ENCODE measurements around the gene ANXA6.

ANXA6 gene

GRCh38 chr5:151153766-151154272 is 3.8 kb downstream of the ANXA6 start:
- H3K36me3 Mint-ChIP-seq (ENCODE audit: low read depth), result peaks cover 60% of the 10 kb centered on the region
- peaks cover 76% of the 10 kb centered on the region for H3K4me1 Mint-ChIP-seq (ENCODE audit: low read depth)
- peak overlapping the region; percentile 90 for H3K27ac Mint-ChIP-seq
- no peaks in the 10 kb centered on the region for H3K27me3 Mint-ChIP-seq (ENCODE audit: low read depth)
- peak; percentile 65 for DNase-seq (ENCODE audit: low spot score)
- no peaks in the 10 kb centered on the region for H3K9me3 Mint-ChIP-seq
- peak overlapping the region; percentile 99 for H3K4me3 Mint-ChIP-seq

DNA sequence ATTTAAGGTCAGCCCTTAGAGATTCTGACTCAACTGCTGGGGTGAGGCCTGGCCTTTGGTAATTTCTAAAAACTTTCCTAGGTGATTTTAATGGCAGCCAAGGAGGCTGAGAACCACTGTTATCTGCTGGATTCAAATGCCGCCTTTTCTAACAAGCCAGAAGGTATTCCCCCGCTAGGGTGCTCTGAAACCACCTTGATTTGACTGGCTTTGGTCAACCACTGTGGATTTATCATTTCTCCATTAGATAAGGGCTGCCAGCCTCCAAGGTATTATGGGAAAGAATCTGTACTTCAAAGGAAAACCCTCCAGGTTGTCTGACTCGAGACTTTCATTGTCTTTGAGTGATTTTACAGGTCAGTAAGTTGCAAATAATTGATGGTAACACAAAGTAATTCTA is 4.3 kb downstream of the ANXA6 start:
- Mint-ChIP-seq H3K4me3 (peak overlapping the region; percentile 99), H3K4me1 (ENCODE audit: low read depth) (peaks cover 76% of the 10 kb centered on the region), H3K27me3 (ENCODE audit: low read depth) (no peaks in the 10 kb centered on the region), H3K9me3 (no peaks in the 10 kb centered on the region), H3K36me3 (ENCODE audit: low read depth) (peaks cover 64% of the 10 kb centered on the region), H3K27ac (peak overlapping the region; percentile 90)
- DNase-seq (ENCODE audit: low spot score), result peak; percentile 64

DNA sequence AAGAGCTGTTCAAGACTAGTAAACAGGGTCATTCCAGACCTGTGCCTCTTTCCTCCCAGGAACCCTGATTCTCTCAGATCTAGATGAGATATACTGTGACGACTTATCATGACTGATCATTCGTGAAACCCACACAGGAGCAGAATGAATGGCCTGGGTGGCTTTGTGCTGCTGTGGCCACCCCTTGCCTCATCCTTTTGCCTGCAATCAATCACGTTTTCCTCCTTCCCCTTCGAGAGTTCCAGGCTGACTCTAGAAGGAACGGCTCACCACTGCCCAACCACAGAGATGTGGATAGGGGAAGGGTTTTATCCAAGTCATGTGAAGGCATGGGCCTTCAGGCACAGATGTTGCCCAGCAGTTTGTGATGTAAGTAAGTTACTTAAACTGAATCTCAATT is 5.8 kb downstream of the ANXA6 start:
- Mint-ChIP-seq H3K9me3 (no peaks in the 10 kb centered on the region), H3K27ac (peak overlapping the region; percentile 93), H3K27me3 (ENCODE audit: low read depth) (no peaks in the 10 kb centered on the region), H3K36me3 (ENCODE audit: low read depth) (peaks cover 76% of the 10 kb centered on the region), H3K4me3 (peak overlapping the region; percentile 85), H3K4me1 (ENCODE audit: low read depth) (peaks cover 80% of the 10 kb centered on the region)
- DNase-seq (ENCODE audit: low spot score), result peak; percentile 81

GRCh38 chr5:151151263-151151660 is 6.3 kb downstream of the ANXA6 start:
- H3K4me1 Mint-ChIP-seq (ENCODE audit: low read depth), result peaks cover 79% of the 10 kb centered on the region
- H3K27me3 Mint-ChIP-seq (ENCODE audit: low read depth), result no peaks in the 10 kb centered on the region
- peak overlapping the region; percentile 85 for H3K4me3 Mint-ChIP-seq
- H3K36me3 Mint-ChIP-seq (ENCODE audit: low read depth), result peaks cover 75% of the 10 kb centered on the region
- no peaks in the 10 kb centered on the region for H3K9me3 Mint-ChIP-seq
- no peak for DNase-seq (ENCODE audit: low spot score)
- H3K27ac Mint-ChIP-seq, result peak overlapping the region; percentile 93

GRCh38 chr5:151150471-151151262 is 6.9 kb downstream of the ANXA6 start:
- Mint-ChIP-seq H3K4me1 (ENCODE audit: low read depth) (peaks cover 81% of the 10 kb centered on the region), H3K4me3 (peak overlapping the region; percentile 85), H3K27ac (peak overlapping the region; percentile 93), H3K9me3 (no peaks in the 10 kb centered on the region), H3K27me3 (ENCODE audit: low read depth) (no peaks in the 10 kb centered on the region), H3K36me3 (ENCODE audit: low read depth) (peaks cover 75% of the 10 kb centered on the region)
- peak; percentile 70 for DNase-seq (ENCODE audit: low spot score)

- peaks cover 75% of the 10 kb centered on the region for H3K4me1 Mint-ChIP-seq (ENCODE audit: low read depth)
- DNase-seq (ENCODE audit: low spot score), result no peak
- H3K36me3 Mint-ChIP-seq (ENCODE audit: low read depth), result peaks cover 75% of the 10 kb centered on the region
These were observed 9.0 kb downstream of the ANXA6 start for GRCh38 chr5:151148583-151148982.

DNA sequence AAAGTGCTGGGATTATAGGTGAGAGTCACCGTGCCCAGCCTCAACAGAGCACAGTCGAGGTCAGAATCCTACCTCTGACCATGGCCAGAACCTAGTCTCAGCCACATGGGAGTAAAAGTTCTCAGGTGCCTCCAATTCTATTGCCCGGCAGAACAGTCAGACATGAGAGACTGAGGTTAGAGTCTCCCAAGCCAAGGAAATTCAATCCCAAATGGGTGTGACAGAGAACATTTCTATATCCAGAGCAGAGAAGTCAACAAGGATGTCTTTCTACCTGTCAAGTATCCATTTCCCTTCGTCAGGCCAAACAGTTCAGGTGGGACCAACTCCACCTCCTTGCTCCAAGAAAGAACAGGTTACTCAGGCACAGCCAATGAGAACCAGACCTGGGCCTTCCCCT is 10.5 kb downstream of the ANXA6 start:
- Mint-ChIP-seq H3K4me3 (no peak overlapping the region), H3K27ac (no peak overlapping the region), H3K36me3 (ENCODE audit: low read depth) (peaks cover 68% of the 10 kb centered on the region), H3K27me3 (ENCODE audit: low read depth) (no peaks in the 10 kb centered on the region), H3K4me1 (ENCODE audit: low read depth) (peaks cover 70% of the 10 kb centered on the region), H3K9me3 (no peaks in the 10 kb centered on the region)
- no peak for DNase-seq (ENCODE audit: low spot score)

More at GRCh38 chr5:151148583-151148982, 9.0 kb downstream of the ANXA6 start:
- H3K27ac Mint-ChIP-seq, result peak overlapping the region; percentile 59
- H3K9me3 Mint-ChIP-seq, result no peaks in the 10 kb centered on the region
- peak overlapping the region; percentile 9 for H3K4me3 Mint-ChIP-seq
- no peaks in the 10 kb centered on the region for H3K27me3 Mint-ChIP-seq (ENCODE audit: low read depth)

DNA sequence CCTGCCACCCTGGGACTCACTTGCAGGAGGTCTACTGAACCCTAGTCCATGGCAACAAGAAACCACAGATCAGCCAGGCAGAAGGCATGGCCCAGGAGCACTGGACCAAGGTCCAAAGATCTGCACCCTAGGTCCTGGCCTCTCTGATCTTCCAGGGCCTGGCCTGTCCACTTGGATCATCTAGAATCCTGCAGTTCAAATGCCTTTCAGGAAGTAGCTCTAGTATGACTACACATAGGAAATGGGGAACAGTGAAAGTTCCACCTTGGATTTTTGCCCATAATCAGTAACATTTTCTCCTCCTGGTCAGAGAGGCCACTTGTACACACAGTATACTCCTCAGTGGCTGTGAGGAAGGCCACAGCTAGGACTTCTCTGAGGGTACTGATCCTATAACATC is 11.5 kb downstream of the ANXA6 start:
- no peaks in the 10 kb centered on the region for H3K9me3 Mint-ChIP-seq

GRCh38 chr5:151144922-151145321 is 12.7 kb downstream of the ANXA6 start:
- Mint-ChIP-seq H3K4me3 (no peak overlapping the region), H3K27me3 (ENCODE audit: low read depth) (no peaks in the 10 kb centered on the region), H3K36me3 (ENCODE audit: low read depth) (peaks cover 72% of the 10 kb centered on the region), H3K9me3 (no peaks in the 10 kb centered on the region), H3K27ac (no peak overlapping the region), H3K4me1 (ENCODE audit: low read depth) (peaks cover 66% of the 10 kb centered on the region)
- no peak for DNase-seq (ENCODE audit: low spot score)

More for the DNA sequence above, 11.5 kb downstream of the ANXA6 start:
- DNase-seq (ENCODE audit: low spot score), result no peak
- Mint-ChIP-seq H3K4me3 (no peak overlapping the region), H3K36me3 (ENCODE audit: low read depth) (peaks cover 70% of the 10 kb centered on the region), H3K4me1 (ENCODE audit: low read depth) (peaks cover 70% of the 10 kb centered on the region), H3K27me3 (ENCODE audit: low read depth) (no peaks in the 10 kb centered on the region), H3K27ac (peak overlapping the region; percentile 49)

DNA sequence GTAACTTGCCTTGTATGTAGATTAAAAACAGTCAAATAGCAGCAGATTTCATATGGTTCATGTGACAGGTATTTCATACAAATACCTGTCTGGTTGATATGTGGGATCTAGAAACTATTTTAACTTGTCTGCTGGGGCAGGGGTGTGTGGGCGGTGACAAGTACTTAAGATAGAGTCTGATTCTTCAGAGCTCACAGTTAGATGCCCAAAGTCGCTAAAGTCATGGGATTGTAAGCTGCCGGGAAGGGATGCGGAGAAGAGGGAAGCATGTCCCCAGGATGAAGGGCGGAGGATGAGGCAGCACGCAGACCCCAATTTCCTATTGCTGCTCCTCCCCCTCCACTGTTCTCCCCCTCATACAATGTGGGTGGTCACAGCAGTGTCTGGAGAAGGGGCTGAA is 13.3 kb downstream of the ANXA6 start:
- no peaks in the 10 kb centered on the region for H3K9me3 Mint-ChIP-seq
- DNase-seq (ENCODE audit: low spot score), result no peak
- H3K27ac Mint-ChIP-seq, result no peak overlapping the region
- H3K4me1 Mint-ChIP-seq (ENCODE audit: low read depth), result peaks cover 63% of the 10 kb centered on the region
- no peaks in the 10 kb centered on the region for H3K27me3 Mint-ChIP-seq (ENCODE audit: low read depth)
- H3K4me3 Mint-ChIP-seq, result no peak overlapping the region
- H3K36me3 Mint-ChIP-seq (ENCODE audit: low read depth), result peaks cover 73% of the 10 kb centered on the region

DNA sequence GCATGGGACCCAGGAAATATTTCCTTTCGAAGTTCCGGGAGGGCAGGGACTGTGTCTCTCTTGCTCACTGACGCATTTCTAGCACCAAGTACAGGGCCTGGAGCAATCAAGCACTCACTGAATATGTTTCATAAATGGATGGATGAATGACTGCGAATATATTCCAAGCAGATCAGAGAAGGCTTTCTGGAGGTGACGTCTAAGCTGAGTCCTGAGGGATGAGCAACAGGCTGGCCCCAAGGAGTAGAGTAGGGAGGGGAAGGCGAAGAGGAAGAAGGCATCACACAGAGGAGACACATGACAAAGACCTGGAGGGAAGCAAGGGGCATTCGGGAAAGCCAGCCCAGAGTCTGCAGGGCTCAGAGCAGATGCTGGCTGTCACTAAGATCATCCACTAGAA is 13.9 kb downstream of the ANXA6 start:
- Mint-ChIP-seq H3K9me3 (no peaks in the 10 kb centered on the region), H3K27me3 (ENCODE audit: low read depth) (no peaks in the 10 kb centered on the region), H3K27ac (no peak overlapping the region), H3K4me3 (peak overlapping the region; percentile 1), H3K4me1 (ENCODE audit: low read depth) (peaks cover 61% of the 10 kb centered on the region), H3K36me3 (ENCODE audit: low read depth) (peaks cover 75% of the 10 kb centered on the region)
- DNase-seq (ENCODE audit: low spot score), result no peak

DNA sequence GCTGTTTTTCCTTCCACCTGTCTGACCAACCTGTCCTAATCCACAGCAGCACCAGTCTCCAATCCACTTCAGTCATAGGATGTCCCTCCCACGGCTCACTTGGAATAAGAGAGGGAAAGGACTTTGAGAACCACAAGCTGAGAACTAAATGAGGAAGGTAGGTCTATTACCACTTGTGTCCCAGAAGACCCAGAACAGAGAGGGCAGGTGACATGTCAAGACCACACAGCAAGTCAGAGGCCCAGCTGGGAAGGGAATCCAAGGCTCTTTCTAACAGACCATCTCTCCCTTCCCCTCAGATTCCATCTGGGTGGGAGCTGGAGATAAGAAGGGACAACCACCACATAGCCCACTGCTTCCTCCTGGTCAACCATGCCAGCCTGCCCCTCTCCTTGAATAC is 14.6 kb downstream of the ANXA6 start:
- Mint-ChIP-seq H3K4me1 (ENCODE audit: low read depth) (peaks cover 59% of the 10 kb centered on the region), H3K27ac (no peak overlapping the region), H3K4me3 (no peak overlapping the region), H3K27me3 (ENCODE audit: low read depth) (no peaks in the 10 kb centered on the region), H3K36me3 (ENCODE audit: low read depth) (peaks cover 75% of the 10 kb centered on the region), H3K9me3 (no peaks in the 10 kb centered on the region)
- DNase-seq (ENCODE audit: low spot score), result no peak

- Mint-ChIP-seq H3K27ac (peak overlapping the region; percentile 71), H3K4me1 (ENCODE audit: low read depth) (peaks cover 56% of the 10 kb centered on the region), H3K27me3 (ENCODE audit: low read depth) (no peaks in the 10 kb centered on the region), H3K36me3 (ENCODE audit: low read depth) (peaks cover 74% of the 10 kb centered on the region), H3K9me3 (no peaks in the 10 kb centered on the region), H3K4me3 (peak overlapping the region; percentile 74)
- DNase-seq (ENCODE audit: low spot score), result peak; percentile 72
These were observed 16.0 kb downstream of the ANXA6 start for GRCh38 chr5:151141535-151141934.

DNA sequence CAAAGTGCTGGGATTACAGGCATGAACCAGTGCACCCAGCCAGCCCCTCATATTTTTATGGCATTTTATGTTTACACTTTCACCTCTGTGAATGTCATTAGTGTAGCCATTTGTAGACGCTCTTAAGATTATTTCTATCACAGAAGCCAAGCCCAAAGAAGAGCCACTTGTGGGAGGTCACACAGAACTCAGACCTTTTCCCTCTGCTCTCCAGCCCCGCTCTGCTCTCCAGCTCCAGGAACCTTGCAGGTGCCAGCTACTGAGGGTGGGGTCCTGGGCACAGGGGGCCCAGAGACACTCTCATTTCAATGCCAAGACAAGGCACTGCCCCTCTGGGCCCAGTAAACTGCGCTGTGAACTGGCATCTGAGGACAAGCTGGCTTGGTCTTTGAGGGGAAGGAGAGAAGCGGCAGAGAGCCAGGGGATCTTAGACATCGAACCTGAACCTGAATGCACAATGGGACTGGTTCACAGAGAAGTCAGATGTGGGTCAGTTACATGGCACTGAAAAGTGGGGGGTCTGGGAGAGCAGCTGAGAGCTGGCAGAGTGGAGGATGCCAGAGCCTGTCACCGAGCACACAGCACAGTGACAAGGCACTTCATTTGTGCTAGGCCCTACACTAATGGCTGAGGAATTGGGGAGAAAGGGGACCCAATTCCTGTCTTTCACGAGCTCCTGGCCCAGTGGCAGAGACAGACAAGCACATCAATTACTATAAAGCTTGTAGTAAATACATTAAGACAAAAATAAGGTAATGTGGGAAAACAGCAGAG is 16.7 kb downstream of the ANXA6 start:
- peaks cover 74% of the 10 kb centered on the region for H3K36me3 Mint-ChIP-seq (ENCODE audit: low read depth)
- peak overlapping the region; percentile 74 for H3K4me3 Mint-ChIP-seq
- DNase-seq (ENCODE audit: low spot score), result no peak
- H3K9me3 Mint-ChIP-seq, result no peaks in the 10 kb centered on the region
- peak overlapping the region; percentile 71 for H3K27ac Mint-ChIP-seq
- peaks cover 52% of the 10 kb centered on the region for H3K4me1 Mint-ChIP-seq (ENCODE audit: low read depth)
- H3K27me3 Mint-ChIP-seq (ENCODE audit: low read depth), result no peaks in the 10 kb centered on the region

Measured in T-helper 2 cell treated with Interferon-gamma antibody and Interleukin-4, amounts not matched to agents 5 μg/mL and 100 μg/mL, for 36 hours (primary cell).